HG03066 (cell line): ENCODE data around the gene GDF9.
"Not testable (repeated sequence)": the region's sequence is repeated elsewhere in the genome, so short reads cannot be mapped to it uniquely, and the experiment has no call there.

ENCODE experiments used
- ATAC-seq: cut with Tn5 transposase; IDR thresholded peaks from one replicate; pipeline ENCODE4 v1.9.1; 2021; ENCODE audit warnings: low read depth; ENCODE audit not compliant: unreplicated experiment

The GDF9 gene

DNA sequence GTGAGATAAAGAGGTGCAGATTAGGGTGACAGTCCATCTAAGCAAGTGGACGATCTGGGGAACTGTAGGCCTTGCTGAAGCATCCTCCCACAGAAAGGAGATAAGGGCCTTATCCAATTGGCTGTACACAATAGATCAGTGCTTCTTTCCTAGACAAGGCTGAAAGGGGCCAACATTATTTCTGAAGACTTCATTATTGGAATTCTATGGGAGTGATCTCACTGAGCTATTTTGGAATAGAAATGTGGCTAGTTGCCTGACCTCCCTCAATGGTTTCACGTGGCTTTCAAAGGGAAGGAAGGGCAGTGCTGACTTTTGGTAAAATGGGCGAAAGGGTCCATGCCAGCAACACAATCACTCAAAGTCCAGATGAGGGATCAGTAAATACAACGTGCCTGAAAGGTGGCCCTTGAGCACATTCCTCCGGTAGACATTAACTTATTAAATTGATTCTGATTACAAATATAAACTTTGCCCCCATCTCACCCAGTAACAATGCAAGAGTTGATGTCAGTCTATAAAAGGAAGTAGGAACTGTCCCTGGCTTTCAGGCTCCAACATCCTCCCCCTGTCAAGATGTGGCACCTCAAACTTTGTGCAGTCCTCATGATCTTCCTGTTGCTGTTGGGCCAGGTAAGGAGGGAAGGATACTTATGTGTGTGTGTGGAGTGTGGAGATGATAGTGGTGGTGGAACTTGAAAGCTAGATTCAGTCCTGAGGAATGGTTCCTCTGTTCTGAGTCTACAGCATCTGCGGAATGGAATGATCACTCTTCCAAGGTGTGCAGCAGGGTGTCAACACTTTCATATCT, 7.1 kb upstream of the GDF9 start, which contains the start of gene LEAP2:
LEAP2 (plus strand) TSS at position 550 of the 811 bp plus-strand sequence; CDS start at position 577, 27 bp downstream.
- no peak for ATAC-seq

- no peak for ATAC-seq
Measured at GRCh38 chr5:132872788-132873118, 6.5 kb upstream of the GDF9 start.

DNA sequence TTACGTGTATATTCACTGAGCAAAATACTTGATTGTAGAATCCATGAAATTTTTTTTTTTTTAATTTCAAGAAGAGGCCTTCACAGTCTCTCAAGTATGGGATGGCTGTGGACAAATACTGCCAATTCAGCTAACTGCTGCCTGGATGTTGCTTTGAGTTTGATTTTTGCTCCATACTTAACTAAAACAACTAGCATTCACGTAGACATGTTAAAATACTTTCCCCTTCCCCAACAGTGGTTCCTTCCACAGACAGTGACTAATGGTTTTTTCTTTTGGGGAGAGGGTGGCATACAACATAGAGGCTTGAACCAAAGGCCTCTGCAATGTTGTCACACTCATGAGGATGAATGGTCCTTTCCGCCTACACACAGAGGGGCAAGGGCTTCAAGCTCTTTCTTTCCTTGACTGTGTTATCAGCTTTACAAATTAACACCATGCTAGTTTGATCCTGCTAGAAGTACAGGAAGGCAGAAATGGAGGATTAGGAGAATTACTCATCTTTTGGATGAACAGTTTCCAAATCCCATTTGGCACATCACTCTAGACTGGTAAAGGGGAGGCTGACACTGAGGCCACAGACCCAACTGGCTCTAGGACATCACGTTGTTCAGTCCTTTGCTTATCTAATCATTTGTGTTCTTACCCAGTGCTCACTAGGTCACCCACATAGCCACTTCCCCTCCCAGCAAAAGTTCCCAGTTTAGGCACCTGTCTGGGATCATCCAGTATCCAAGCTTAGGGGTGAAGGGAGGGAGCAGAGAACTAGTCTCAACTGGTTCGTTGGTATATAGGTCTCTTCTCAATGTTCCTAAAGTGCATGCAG, 5.4 kb upstream of the GDF9 start:
- no peak for ATAC-seq

DNA sequence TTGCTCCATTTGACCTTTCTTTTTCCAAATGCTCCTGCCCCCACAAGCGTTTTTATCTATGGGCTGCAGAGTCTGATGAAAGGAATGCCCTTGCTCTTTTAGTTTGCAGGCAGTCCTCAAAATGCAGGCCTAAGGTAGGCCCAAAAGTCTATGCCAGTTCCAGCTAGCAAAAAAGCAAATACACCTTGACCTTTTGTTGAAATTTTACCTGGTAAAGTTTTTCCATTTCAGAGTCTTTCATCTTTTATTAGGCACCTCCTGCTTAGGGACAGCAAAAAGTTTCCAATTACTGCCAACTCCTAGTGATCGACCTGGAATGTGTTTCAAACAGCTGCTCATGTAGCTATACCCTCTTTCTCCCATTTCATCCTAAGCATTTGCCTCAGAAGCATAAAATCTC, 4.5 kb upstream of the GDF9 start:
- ATAC-seq: no peak

DNA sequence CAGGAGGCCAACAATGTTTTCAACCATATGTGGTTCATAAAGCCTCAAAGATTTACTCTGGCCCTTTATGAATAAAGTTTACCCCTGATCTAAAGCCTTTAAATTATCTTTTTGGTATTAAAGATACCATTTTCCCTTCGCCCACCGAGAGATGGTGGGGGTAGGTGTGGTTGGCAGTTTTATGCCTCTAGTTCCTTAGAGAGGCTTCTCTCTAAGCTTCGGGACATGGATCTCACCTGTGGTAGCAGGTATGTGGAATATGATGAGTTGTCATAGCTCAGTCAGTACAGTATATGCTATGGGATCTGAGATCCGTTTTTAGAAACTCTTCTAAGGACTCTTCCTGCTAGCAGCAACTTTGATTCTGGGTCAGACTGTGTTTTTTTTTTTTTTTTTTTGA, 2.5 kb upstream of the GDF9 start:
- no peak for ATAC-seq

DNA sequence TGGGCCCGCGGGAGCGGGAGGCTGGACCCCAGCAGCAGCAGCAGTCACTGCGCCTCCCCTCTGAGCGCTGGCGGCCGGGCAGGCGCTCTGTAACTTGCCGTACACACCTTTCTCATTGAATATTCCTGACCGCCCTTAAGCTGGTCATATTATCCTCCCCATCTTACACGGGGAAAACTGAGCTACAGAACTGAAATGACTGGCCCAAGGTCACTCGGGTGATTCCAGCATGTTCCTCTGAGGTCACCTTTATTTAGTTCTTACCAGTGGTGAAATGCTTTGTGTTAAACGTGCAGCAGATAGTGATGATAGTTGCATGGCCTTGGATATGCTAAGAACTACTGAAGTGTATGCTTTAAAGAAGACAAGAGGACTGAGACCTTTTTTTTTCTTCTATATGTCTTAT, 780 bp upstream of the GDF9 start:
- ATAC-seq: peak; percentile 15

DNA sequence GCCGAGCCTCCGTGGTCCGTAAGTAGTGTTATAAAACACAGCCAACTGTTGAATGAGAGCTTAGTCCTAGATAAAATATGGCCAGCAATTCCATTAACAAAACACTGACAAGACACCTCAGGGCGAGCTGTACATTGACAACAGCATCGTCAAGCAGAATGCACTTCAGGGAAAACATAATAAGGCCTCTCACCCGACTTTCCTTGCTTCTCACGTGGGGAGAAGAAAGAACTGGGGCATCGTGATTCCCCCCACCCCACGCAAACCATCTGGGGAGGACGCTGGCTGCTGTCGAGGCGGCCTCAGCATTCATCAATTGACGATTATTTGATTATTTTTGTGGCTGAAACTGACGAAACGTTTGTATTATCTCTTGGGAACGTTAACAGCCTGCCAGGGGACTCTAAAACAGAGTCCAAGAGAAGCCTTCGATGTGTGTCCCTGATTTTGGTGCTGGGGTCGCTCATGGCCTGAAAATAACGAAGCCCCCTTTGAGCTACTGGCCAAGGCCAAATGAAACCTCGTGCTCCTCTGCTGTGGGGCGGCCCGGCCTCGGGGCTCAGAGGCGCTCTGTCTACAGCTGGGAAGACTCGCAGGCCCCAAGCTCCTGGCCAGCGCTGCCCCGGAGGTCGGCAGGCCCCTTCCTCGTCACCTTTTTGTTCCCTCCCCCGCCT, 464 bp downstream of the GDF9 start:
- ATAC-seq: peak; percentile 29

DNA sequence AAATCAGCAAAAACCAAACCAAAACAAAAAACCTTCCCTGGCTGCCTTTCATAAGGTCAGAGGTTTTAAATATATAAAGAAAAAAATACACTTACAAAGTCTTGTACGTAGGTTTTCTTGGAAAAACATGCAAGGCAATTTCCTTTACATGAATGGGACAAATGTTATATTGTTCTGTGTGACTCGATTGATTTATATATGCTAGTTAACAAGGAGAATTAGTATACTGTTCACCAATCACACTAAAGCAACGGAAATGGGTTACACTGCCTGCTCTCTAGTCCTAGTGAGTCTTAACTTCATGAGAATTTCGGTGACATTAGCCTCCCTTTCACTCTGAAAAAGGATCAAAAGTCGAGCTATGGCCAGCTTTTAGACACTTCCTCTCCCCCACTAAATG, 5.5 kb downstream of the GDF9 start:
- ATAC-seq: no peak

- no peak for ATAC-seq
Measured at GRCh38 chr5:132859889-132860437, 6.3 kb downstream of the GDF9 start.

GRCh38 chr5:132856011-132856410, 10.3 kb downstream of the GDF9 start:
- ATAC-seq: no peak

- not testable (repeated sequence) for ATAC-seq
Measured at GRCh38 chr5:132854992-132855391, 11.3 kb downstream of the GDF9 start.

GRCh38 chr5:132854301-132854700, 12.0 kb downstream of the GDF9 start:
- no peak for ATAC-seq

DNA sequence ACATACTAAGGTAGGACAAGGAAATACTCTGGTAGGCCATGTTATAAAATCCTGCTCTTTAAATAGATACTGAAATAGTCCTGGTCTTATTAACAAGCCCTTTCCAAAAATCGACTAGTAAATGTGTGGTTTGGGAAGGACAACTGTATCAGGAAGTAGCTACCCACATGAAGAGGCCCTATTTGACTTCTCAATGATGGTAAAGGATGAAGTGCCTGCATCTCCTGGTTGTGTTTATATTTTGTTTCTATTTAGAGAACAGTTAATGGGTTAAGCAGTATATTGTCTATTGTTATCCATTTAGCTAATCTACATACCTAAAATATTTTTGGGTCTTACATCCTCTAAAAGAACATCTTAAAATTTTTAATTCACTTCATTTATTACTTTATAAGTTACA, 12.5 kb downstream of the GDF9 start:
- no peak for ATAC-seq

GRCh38 chr5:132853323-132853722, 12.9 kb downstream of the GDF9 start:
- ATAC-seq: no peak

GRCh38 chr5:132850066-132850465, 16.2 kb downstream of the GDF9 start:
- ATAC-seq: no peak

DNA sequence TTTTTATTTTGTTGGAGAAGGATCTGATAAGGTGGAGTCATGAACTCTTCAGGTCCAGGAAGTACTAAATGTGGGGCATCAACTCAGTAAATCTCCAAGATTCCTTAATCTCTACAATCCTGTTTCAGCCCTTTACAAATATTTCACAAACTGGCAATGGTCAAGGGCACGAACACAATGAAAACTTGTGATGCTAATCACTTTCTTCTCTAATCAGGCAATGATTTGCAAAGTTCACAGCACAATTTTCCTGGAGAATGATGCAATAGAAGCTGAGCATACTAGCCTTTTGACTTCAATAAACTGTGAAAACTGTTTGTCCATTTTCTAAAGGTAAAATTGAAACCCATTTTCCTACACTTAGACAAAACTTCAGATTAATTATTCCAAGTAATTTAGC, 16.9 kb downstream of the GDF9 start:
- no peak for ATAC-seq

DNA sequence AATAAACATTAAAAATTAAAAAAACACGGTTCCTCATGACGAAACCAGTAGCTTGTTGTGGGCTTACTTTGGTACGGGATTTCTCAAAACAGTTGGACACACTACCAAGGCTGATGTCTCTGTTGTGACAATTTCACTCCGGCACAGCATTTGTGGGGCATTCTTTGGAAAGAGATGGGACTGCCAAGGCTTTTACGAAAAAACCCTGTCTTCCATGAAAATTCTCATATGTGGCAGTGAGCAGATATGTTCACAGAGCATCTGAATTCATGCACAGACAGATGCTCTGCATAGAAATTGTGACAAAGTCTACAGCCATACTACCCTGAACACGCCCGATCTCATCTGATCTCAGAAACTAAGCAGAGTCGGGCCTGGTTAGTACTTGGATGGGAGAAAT, 18.0 kb downstream of the GDF9 start:
- ATAC-seq: no peak

DNA sequence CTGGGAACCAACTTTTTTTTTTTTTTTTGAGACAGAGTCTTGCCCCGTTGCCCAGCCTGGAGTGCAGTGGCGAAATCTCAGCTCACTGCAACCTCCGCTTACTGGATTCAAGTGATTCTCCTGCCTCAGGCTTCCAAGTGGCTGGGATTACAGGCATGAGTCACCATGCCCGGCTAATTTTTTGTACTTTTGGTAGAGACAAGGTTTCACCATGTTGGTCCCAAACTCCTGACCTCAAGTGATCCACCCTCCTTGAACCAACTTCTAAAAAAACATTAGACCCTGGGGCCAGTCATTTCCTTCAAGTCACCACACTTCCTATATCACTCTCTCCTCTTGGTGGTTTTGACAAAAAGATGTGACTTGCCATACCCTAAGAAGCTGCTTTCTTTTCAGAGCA, 25.0 kb downstream of the GDF9 start:
- ATAC-seq: no peak

DNA sequence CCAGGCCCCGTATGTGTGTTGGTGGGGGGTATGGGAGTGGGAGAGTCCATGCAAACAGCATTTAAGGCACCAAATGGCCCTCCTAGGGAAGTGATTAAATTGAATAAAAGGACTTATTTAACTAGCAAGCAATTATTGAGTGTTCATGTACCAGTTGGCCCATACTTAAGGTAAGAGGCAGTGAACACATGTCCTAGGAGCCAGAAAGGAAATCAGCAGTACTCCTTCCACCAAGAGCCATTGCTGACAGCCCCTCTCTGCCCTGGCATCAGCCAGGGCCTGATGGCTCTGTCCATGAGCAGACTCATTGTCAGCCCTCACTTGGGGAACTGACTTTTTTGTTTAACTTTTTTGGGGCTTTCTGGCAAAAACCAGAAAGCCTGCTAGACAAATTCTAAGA, 25.4 kb downstream of the GDF9 start:
- ATAC-seq: no peak

DNA sequence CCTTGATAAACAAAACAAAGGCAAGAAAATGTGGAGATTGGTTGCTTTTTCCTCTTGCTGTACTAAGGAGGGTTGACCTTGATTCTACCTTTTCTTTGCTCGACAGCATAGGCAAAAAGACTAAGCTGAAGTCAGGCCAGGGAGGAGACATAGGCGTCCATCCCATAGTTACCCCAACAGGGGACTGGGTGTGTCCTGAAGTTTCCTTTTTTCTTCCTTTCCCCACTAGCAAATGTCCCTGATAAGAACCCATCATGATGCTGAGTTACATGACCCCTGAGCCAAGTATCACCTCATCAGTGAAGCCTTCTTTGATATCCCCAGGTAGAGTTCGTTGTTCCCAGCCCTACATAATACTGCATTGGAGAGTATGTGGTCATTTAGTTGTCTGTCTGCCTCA, 26.0 kb downstream of the GDF9 start:
- ATAC-seq: no peak
